ENCODE results near the gene PEX5L.

PEX5L gene

GRCh38 chr3:179907784-179908482 lies 128.8 kb downstream of the PEX5L start:
- in situ Hi-C loops (cut with MboI; ENCODE audit: low sequenced_read_pairs) = no loop called here

GRCh38 chr3:179902061-179902460 lies 134.7 kb downstream of the PEX5L start:
- in situ Hi-C loops (cut with MboI; ENCODE audit: low sequenced_read_pairs) = no loop called here

GRCh38 chr3:179898024-179898423 lies 138.7 kb downstream of the PEX5L start:
- in situ Hi-C loops (cut with MboI; ENCODE audit: low sequenced_read_pairs) = no loop called here

GRCh38 chr3:179897231-179897630 lies 139.5 kb downstream of the PEX5L start:
- in situ Hi-C loops (cut with MboI; ENCODE audit: low sequenced_read_pairs) = no loop called here

- in situ Hi-C loops (cut with MboI; ENCODE audit: low sequenced_read_pairs) = no loop called here
Measured at GRCh38 chr3:179896507-179896906, 140.2 kb downstream of the PEX5L start.

GRCh38 chr3:179895330-179895729 lies 141.4 kb downstream of the PEX5L start:
- in situ Hi-C loops (cut with MboI; ENCODE audit: low sequenced_read_pairs) = no loop called here

GRCh38 chr3:179887295-179887943 lies 149.3 kb downstream of the PEX5L start:
- in situ Hi-C loops (cut with MboI; ENCODE audit: low sequenced_read_pairs) = no loop called here

GRCh38 chr3:179885950-179886349 lies 150.8 kb downstream of the PEX5L start:
- in situ Hi-C loops (cut with MboI; ENCODE audit: low sequenced_read_pairs) = no loop called here

- in situ Hi-C loops (cut with MboI; ENCODE audit: low sequenced_read_pairs) = no loop called here
Measured at GRCh38 chr3:179884136-179884535, 152.6 kb downstream of the PEX5L start.

GRCh38 chr3:179882292-179882691 lies 154.4 kb downstream of the PEX5L start:
- in situ Hi-C loops (cut with MboI; ENCODE audit: low sequenced_read_pairs) = no loop called here

GRCh38 chr3:179881791-179882190 lies 154.9 kb downstream of the PEX5L start:
- in situ Hi-C loops (cut with MboI; ENCODE audit: low sequenced_read_pairs) = no loop called here

GRCh38 chr3:179880868-179881267 lies 155.9 kb downstream of the PEX5L start:
- in situ Hi-C loops (cut with MboI; ENCODE audit: low sequenced_read_pairs) = no loop called here

GRCh38 chr3:179876440-179876839 lies 160.3 kb downstream of the PEX5L start:
- in situ Hi-C loops (cut with MboI; ENCODE audit: low sequenced_read_pairs) = no loop called here

- in situ Hi-C loops (cut with MboI; ENCODE audit: low sequenced_read_pairs) = no loop called here
Measured at GRCh38 chr3:179872842-179873241, 163.9 kb downstream of the PEX5L start.

- in situ Hi-C loops (cut with MboI; ENCODE audit: low sequenced_read_pairs) = no loop called here
Measured at GRCh38 chr3:179871782-179872181, 165.0 kb downstream of the PEX5L start.

- in situ Hi-C loops (cut with MboI; ENCODE audit: low sequenced_read_pairs) = no loop called here
Measured at GRCh38 chr3:179868715-179869114, 168.0 kb downstream of the PEX5L start.

- in situ Hi-C loops (cut with MboI; ENCODE audit: low sequenced_read_pairs) = no loop called here
Measured at GRCh38 chr3:179867961-179868360, 168.8 kb downstream of the PEX5L start.

GRCh38 chr3:179865861-179866505 lies 170.8 kb downstream of the PEX5L start:
- in situ Hi-C loops (cut with MboI; ENCODE audit: low sequenced_read_pairs) = no loop called here

- in situ Hi-C loops (cut with MboI; ENCODE audit: low sequenced_read_pairs) = no loop called here
Measured at GRCh38 chr3:179861953-179862352, 174.8 kb downstream of the PEX5L start.

GRCh38 chr3:179861292-179861691 lies 175.4 kb downstream of the PEX5L start:
- in situ Hi-C loops (cut with MboI; ENCODE audit: low sequenced_read_pairs) = no loop called here

GRCh38 chr3:179860275-179861107 lies 176.2 kb downstream of the PEX5L start:
- in situ Hi-C loops (cut with MboI; ENCODE audit: low sequenced_read_pairs) = no loop called here

All from hTERT RPE-1 (cell line).